GM13977 (cell line): ENCODE results near the gene RIMBP2.

ENCODE experiments used
- DNase-seq: peaks from one replicate; pipeline ENCODE4 v3.0.0; 2012; ENCODE audit warnings: low spot score
- CTCF ChIP-seq: IDR thresholded peaks from 2 replicates; pipeline ENCODE4 v1.5.1; 2012; ENCODE audit warnings: mild to moderate bottlenecking, control low read depth; ENCODE audit not compliant: insufficient read depth; ENCODE audit errors: extremely low read depth, missing control alignments
- in situ Hi-C: fragments of 300-500 bp; cut with MboI; formaldehyde crosslinking; loops from one replicate; pipeline ENCODE4 v1.12.0; 2022; ENCODE audit warnings: low sequenced_read_pairs, low pct_unique_long_range_greater_than_20kb, mixed read lengths, inconsistent platforms; ENCODE audit not compliant: unreplicated experiment

RIMBP2 gene

GRCh38 chr12:130423991-130424857 is 291.9 kb downstream of the RIMBP2 start:
- DNase-seq = no peak
- TF ChIP-seq CTCF = no peak
- in situ Hi-C loops = no loop called here

GRCh38 chr12:130423136-130423535 is 293.0 kb downstream of the RIMBP2 start:
- no peak for TF ChIP-seq CTCF
- DNase-seq = no peak
- in situ Hi-C loops = no loop called here

- in situ Hi-C loops = no loop called here
- no peak for DNase-seq
- TF ChIP-seq CTCF = no peak
Measured at GRCh38 chr12:130422676-130423075, 293.4 kb downstream of the RIMBP2 start.

GRCh38 chr12:130421896-130422295 is 294.2 kb downstream of the RIMBP2 start:
- DNase-seq = no peak
- in situ Hi-C loops = no loop called here
- TF ChIP-seq CTCF = no peak

GRCh38 chr12:130420071-130420470 is 296.0 kb downstream of the RIMBP2 start:
- no peak for DNase-seq
- TF ChIP-seq CTCF = no peak
- in situ Hi-C loops = no loop called here

- in situ Hi-C loops = no loop called here
- TF ChIP-seq CTCF = no peak
- no peak for DNase-seq
Measured at GRCh38 chr12:130419116-130419515, 297.0 kb downstream of the RIMBP2 start.
